Fibroblast of lung (primary cell): ENCODE results near the gene TEDDM1. TPM values are rescaled to one million over a fixed set of nuclear protein-coding genes. Genes with fewer than 3 reads are reported as not detected.

Experiments used
- DNase-seq, 2 donors: peaks; one replicate each; pipeline versions ENCODE4 v3.0.0 to v3.0.0-alpha.2; 2010; ENCODE audit warnings: low read depth in 2 of 2
- H2AFZ ChIP-seq: 2 replicates; pipeline ENCODE4 v1.5.1; 2012; ENCODE audit warnings: low read length, control low read depth, inconsistent platforms
- H3K27ac ChIP-seq: 2 replicates; pipeline ENCODE4 v1.5.1; 2011; ENCODE audit warnings: low read length, control low read depth; ENCODE audit not compliant: insufficient read depth
- H3K27me3 ChIP-seq: 2 replicates; pipeline ENCODE4 v1.5.1; 2011; ENCODE audit warnings: mild to moderate bottlenecking, low read length; ENCODE audit not compliant: control insufficient read depth, insufficient read depth
- H3K36me3 ChIP-seq: 2 replicates; pipeline ENCODE4 v1.5.1; 2011; ENCODE audit warnings: low read length; ENCODE audit not compliant: control insufficient read depth, insufficient read depth
- H3K4me1 ChIP-seq: 2 replicates; pipeline ENCODE4 v1.5.1; 2011; ENCODE audit warnings: low read length; ENCODE audit not compliant: control insufficient read depth, insufficient read depth; ENCODE audit errors: extremely low read depth
- H3K4me2 ChIP-seq: 2 replicates; pipeline ENCODE4 v1.5.1; 2011; ENCODE audit warnings: low read length, control low read depth; ENCODE audit not compliant: insufficient read depth; ENCODE audit errors: extremely low read depth
- H3K4me3 ChIP-seq, 4 experiments: fragments of 200-600 bp in 1 of 4; sonication (generic) in 1 of 4; replicated peaks in 1 of 4; 2 replicates each; pipeline ENCODE4 v1.5.1; 2011 to 2016; ENCODE audit warnings: low read length in 4 of 4, low read depth in 3 of 4, mild to moderate bottlenecking in 3 of 4, control low read depth in 2 of 4, inconsistent platforms in 1 of 4, mixed read lengths in 1 of 4; ENCODE audit not compliant: insufficient read depth in 1 of 4; ENCODE audit errors: control extremely low read depth in 1 of 4
- H3K79me2 ChIP-seq: 2 replicates; pipeline ENCODE4 v1.5.1; 2012; ENCODE audit warnings: mild to moderate bottlenecking, low read length, inconsistent platforms; ENCODE audit not compliant: control insufficient read depth, insufficient read depth
- H3K9ac ChIP-seq: 2 replicates; pipeline ENCODE4 v1.5.1; 2011; ENCODE audit warnings: mild to moderate bottlenecking, low read length, control low read depth; ENCODE audit not compliant: insufficient read depth
- H3K9me3 ChIP-seq: 2 replicates; pipeline ENCODE4 v1.5.1; 2012; ENCODE audit warnings: low read depth, low read length; ENCODE audit not compliant: control insufficient read depth, insufficient read depth
- H4K20me1 ChIP-seq: 2 replicates; pipeline ENCODE4 v1.5.1; 2011; ENCODE audit warnings: low read length; ENCODE audit not compliant: control insufficient read depth, insufficient read depth; ENCODE audit errors: extremely low read depth
- EZH2 ChIP-seq: IDR thresholded peaks from 2 replicates; pipeline ENCODE4 v1.5.1; 2012; ENCODE audit warnings: low read length, control low read depth, mild to moderate bottlenecking; ENCODE audit errors: missing control alignments
- polyA plus RNA-seq, 2 donors: library from polyadenylated mRNA; depleted of rRNA in 1 of 2; stranded (reverse) in 1 of 2; unstranded in 1 of 2; fragments of >200 nt; gene quantifications; 2 replicates each; pipeline ENCODE4 v1.2.1, GENCODE V29; 2011 to 2012; ENCODE audit warnings: missing spikeins in 1 of 2
- total RNA-seq: library from RNA; depleted of rRNA; stranded (reverse); fragments of >200 nt; gene quantifications from 2 replicates; pipeline ENCODE4 v1.2.1, GENCODE V29; 2014
- TF ChIP-seq, protein P1 (sequence below), 2 donors: IDR thresholded peaks in 1 of 2; conservative IDR thresholded peaks in 1 of 2; 1 replicate in 1 of 2; 2 replicates in 1 of 2; pipeline ENCODE4 v1.5.1; 2011 to 2012; ENCODE audit warnings: low read length in 2 of 2, control low read depth in 1 of 2, inconsistent platforms in 1 of 2, low read depth in 1 of 2, mild to moderate bottlenecking in 1 of 2

TEDDM1 gene
- total and polyA plus RNA-seq, 2 donors (not counting 1 experiment from before 2014, with no cell fraction given) = not detected

DNA sequence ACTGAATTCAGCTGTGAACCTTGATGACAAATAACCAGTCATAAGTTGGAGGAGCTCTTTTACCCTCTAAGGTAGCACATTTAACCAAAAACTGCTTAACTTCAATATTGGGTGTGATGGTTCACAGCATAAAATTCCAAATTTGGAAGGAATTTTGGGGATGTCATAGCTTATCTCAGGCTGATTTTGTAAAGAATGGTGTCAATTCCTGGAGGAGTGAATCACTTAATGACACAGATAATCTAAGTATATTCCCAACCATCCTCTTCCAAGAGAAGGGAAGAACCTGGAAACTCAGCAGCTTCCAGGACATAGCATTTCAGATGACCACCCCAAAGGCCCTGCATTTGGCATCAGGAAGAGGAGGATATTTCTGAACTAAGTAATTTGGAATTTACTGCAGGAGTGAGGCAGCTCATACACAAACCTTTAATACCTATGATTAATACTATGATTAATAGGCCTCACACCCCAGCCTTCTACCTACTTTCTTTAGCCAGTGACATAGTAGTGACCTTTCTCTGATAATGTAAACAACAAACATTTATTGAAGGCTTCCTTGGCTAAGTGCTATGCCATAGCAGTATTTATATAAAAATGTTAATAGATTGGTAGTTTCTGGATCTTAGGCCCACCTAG lies 23.4 kb downstream of the TEDDM1 start:
- Histone ChIP-seq H3K9me3 (no peaks in the 10 kb centered on the region), H3K4me1 (no peaks in the 10 kb centered on the region)
- no peak for DNase-seq

DNA sequence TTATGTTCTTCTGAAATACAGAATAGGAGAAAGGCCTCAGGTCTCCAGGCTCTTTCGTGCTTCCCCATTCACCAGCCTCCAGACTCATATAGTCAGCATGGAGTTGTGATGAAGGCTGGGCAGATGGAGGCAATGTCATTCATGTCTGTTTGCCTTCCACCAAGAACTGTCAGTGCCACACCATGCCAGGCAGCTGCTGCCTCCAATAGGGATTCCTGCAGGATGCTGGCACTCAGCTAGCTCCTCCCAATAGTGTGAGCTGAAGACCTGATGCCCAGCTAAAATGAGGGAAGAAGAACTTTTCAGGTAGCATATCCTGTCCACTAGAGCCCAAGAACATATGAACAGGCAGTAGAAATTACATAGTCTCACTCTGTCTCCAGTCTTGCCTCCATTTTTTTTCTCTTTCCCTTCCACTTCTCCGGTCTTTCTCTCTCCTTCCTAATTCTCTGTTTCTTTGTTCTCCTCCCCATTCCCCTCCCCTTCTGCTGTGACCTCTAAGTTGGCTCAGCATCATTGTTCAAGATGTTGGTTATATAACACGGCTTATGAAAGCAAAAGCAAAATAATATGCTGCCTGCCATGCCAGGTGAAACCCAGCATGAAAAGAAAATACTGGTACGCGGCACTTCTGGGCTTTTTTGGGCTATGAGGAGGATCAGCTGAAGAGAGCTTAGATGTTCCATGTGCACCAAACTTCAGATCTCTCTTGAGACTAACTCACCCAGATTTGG lies 26.2 kb downstream of the TEDDM1 start:
- H3K27ac ChIP-seq = no peak overlapping the region
- no peaks in the 10 kb centered on the region for H3K4me1 ChIP-seq
- no peak overlapping the region for H3K4me3 ChIP-seq
- no peaks in the 10 kb centered on the region for H3K9me3 ChIP-seq
- H2AFZ ChIP-seq = no peak overlapping the region
- H3K9ac ChIP-seq = no peak overlapping the region
- no peaks in the 10 kb centered on the region for H4K20me1 ChIP-seq
- no peak for DNase-seq
- H3K4me2 ChIP-seq = no peak overlapping the region
- H3K27me3 ChIP-seq = no peaks in the 10 kb centered on the region
- H3K36me3 ChIP-seq = no peaks in the 10 kb centered on the region
- no peak for TF ChIP-seq EZH2
- TF ChIP-seq, protein P1, sequence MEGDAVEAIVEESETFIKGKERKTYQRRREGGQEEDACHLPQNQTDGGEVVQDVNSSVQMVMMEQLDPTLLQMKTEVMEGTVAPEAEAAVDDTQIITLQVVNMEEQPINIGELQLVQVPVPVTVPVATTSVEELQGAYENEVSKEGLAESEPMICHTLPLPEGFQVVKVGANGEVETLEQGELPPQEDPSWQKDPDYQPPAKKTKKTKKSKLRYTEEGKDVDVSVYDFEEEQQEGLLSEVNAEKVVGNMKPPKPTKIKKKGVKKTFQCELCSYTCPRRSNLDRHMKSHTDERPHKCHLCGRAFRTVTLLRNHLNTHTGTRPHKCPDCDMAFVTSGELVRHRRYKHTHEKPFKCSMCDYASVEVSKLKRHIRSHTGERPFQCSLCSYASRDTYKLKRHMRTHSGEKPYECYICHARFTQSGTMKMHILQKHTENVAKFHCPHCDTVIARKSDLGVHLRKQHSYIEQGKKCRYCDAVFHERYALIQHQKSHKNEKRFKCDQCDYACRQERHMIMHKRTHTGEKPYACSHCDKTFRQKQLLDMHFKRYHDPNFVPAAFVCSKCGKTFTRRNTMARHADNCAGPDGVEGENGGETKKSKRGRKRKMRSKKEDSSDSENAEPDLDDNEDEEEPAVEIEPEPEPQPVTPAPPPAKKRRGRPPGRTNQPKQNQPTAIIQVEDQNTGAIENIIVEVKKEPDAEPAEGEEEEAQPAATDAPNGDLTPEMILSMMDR (conservative IDR thresholded peaks at IDR 0.05 in 1 of 2, IDR thresholded peaks at IDR 0.05 in 1 of 2; ENCODE audit: low read depth in 1 of 2, low read length in 2 of 2) = no peak
- H3K79me2 ChIP-seq = no peaks in the 10 kb centered on the region

More for the DNA sequence above, 23.4 kb downstream of the TEDDM1 start:
- H2AFZ ChIP-seq = no peak overlapping the region
- H3K79me2 ChIP-seq = no peaks in the 10 kb centered on the region
- H3K27ac ChIP-seq = no peak overlapping the region
- no peak overlapping the region for H3K4me3 ChIP-seq
- no peak overlapping the region for H3K4me2 ChIP-seq
- H3K36me3 ChIP-seq = no peaks in the 10 kb centered on the region
- H4K20me1 ChIP-seq = no peaks in the 10 kb centered on the region
- H3K9ac ChIP-seq = no peak overlapping the region
- H3K27me3 ChIP-seq = no peaks in the 10 kb centered on the region
- TF ChIP-seq EZH2 = no peak
- TF ChIP-seq, protein P1 (conservative IDR thresholded peaks at IDR 0.05 in 1 of 2, IDR thresholded peaks at IDR 0.05 in 1 of 2; ENCODE audit: low read depth in 1 of 2, low read length in 2 of 2) = no peak

DNA sequence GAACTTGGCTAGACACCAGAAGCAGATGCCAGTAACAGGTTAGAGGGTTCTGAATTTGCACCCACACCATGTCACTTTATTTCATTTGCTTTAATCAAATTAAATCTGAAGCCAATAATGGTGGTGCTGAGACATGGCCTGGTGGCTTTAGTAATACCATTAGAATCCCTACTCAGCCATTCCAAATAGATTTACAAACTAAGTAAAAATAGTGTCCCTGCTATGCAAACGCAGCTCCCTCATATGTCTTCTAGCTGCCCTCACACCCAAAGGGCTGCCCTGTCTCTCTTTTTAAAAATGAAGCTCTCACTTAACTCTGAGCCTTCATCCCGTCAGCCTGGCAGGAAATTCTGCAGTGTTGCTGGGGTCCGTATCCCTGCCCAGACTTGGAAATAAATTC lies 29.9 kb downstream of the TEDDM1 start:
- Histone ChIP-seq H3K4me3 (no peak overlapping the region), H4K20me1 (no peaks in the 10 kb centered on the region), H3K9ac (no peak overlapping the region), H2AFZ (no peak overlapping the region), H3K4me1 (no peaks in the 10 kb centered on the region), H3K27ac (no peak overlapping the region), H3K36me3 (no peaks in the 10 kb centered on the region), H3K9me3 (no peaks in the 10 kb centered on the region), H3K79me2 (no peaks in the 10 kb centered on the region), H3K27me3 (no peaks in the 10 kb centered on the region), H3K4me2 (no peak overlapping the region)
- TF ChIP-seq EZH2 = no peak
- TF ChIP-seq, protein P1 (conservative IDR thresholded peaks at IDR 0.05 in 1 of 2, IDR thresholded peaks at IDR 0.05 in 1 of 2; ENCODE audit: low read depth in 1 of 2, low read length in 2 of 2) = no peak
- no peak for DNase-seq
